Ishikawa (cell line): ENCODE data around the gene APPL1.

Experiments used
- CEBPB ChIP-seq: IDR thresholded peaks from 2 replicates; pipeline ENCODE4 v1.6.1; 2012
- EP300 ChIP-seq: IDR thresholded peaks from 2 replicates; pipeline ENCODE4 v1.6.1; 2012; ENCODE audit warnings: borderline replicate concordance
- FOXM1 ChIP-seq: IDR thresholded peaks from 2 replicates; pipeline ENCODE4 v1.6.1; 2012; ENCODE audit warnings: low read depth, borderline replicate concordance
- TAF1 ChIP-seq: IDR thresholded peaks from 2 replicates; pipeline ENCODE4 v1.6.1; 2012; ENCODE audit warnings: low read depth, mild to moderate bottlenecking
- TCF12 ChIP-seq: IDR thresholded peaks from 2 replicates; pipeline ENCODE4 v1.6.1; 2012; ENCODE audit warnings: low read depth
- TEAD4 ChIP-seq: IDR thresholded peaks from 2 replicates; pipeline ENCODE4 v1.6.1; 2012
- ZBTB7A ChIP-seq: IDR thresholded peaks from 2 replicates; pipeline ENCODE4 v1.6.1; 2012; ENCODE audit warnings: low read depth
- TF ChIP-seq, protein P1 (sequence below): IDR thresholded peaks from 2 replicates; pipeline ENCODE4 v1.6.1; 2012
- TF ChIP-seq, protein P2 (sequence below): IDR thresholded peaks from 2 replicates; pipeline ENCODE4 v1.6.1; 2012; ENCODE audit warnings: low read depth, mild to moderate bottlenecking

DNA sequence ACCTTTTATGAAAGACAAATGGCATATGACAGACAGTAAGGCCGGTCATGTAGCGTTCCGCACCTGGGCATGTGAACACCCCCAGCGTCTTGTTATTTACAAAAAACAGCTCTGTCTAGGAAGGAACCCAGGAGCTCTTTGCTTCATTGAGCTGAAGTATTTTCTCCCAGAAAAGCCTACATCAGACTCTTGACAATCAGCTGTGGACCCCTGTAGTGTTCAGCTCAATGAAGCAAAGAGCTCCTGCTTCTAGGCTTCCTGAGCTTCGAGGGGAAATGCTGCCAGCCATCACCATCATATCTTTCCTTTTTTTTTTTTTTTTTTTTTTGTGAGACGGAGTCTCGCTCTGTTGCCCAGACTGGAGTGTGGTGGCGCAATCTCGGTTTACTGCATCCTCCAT, 60.9 kb downstream of the APPL1 start:
- TF ChIP-seq TEAD4 (no peak), TAF1 (no peak), EP300 (no peak), CEBPB (no peak), TCF12 (no peak), ZBTB7A (no peak), FOXM1 (no peak)
- TF ChIP-seq, protein P1, sequence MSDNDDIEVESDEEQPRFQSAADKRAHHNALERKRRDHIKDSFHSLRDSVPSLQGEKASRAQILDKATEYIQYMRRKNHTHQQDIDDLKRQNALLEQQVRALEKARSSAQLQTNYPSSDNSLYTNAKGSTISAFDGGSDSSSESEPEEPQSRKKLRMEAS = no peak
- TF ChIP-seq, protein P2, sequence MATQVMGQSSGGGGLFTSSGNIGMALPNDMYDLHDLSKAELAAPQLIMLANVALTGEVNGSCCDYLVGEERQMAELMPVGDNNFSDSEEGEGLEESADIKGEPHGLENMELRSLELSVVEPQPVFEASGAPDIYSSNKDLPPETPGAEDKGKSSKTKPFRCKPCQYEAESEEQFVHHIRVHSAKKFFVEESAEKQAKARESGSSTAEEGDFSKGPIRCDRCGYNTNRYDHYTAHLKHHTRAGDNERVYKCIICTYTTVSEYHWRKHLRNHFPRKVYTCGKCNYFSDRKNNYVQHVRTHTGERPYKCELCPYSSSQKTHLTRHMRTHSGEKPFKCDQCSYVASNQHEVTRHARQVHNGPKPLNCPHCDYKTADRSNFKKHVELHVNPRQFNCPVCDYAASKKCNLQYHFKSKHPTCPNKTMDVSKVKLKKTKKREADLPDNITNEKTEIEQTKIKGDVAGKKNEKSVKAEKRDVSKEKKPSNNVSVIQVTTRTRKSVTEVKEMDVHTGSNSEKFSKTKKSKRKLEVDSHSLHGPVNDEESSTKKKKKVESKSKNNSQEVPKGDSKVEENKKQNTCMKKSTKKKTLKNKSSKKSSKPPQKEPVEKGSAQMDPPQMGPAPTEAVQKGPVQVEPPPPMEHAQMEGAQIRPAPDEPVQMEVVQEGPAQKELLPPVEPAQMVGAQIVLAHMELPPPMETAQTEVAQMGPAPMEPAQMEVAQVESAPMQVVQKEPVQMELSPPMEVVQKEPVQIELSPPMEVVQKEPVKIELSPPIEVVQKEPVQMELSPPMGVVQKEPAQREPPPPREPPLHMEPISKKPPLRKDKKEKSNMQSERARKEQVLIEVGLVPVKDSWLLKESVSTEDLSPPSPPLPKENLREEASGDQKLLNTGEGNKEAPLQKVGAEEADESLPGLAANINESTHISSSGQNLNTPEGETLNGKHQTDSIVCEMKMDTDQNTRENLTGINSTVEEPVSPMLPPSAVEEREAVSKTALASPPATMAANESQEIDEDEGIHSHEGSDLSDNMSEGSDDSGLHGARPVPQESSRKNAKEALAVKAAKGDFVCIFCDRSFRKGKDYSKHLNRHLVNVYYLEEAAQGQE = no peak
